Ramos (cell line): ENCODE data around the gene SEZ6.

ENCODE experiments used
- in situ Hi-C: fragments of 300-500 bp; cut with MboI; formaldehyde crosslinking; loops from one replicate; pipeline ENCODE4 v1.14.3; 2022; ENCODE audit warnings: low sequenced_read_pairs; ENCODE audit not compliant: unreplicated experiment

The SEZ6 gene

DNA sequence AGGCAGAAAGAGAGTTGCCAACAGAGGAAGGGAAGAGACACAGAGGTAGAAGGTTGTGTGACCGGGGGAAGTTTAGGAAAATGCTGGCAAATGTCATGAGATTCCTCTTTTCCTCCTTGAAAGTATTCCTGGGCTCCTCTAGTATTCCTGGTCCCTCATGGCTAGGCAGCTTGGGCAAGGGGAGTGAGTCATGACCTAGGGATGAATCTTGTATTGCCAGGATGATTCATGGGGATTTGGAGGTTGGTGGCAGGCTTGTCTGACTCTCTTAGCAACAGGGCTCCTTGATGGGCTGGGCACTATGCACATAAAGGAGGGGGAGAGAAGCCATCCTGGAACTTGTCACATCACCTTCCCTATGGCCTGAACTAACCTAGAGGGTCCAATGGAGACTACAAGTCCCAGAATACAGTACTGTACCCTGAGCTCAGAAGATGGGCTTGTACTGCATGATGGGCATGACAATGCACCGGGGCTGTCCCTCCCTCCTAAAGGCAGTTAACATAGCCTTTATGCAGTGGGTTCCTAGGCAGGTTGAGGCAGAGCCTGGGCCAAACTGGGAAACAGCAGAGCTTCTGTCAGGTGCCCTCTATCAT, 2.1 kb upstream of the SEZ6 start:
- in situ Hi-C loops: no loop called here

DNA sequence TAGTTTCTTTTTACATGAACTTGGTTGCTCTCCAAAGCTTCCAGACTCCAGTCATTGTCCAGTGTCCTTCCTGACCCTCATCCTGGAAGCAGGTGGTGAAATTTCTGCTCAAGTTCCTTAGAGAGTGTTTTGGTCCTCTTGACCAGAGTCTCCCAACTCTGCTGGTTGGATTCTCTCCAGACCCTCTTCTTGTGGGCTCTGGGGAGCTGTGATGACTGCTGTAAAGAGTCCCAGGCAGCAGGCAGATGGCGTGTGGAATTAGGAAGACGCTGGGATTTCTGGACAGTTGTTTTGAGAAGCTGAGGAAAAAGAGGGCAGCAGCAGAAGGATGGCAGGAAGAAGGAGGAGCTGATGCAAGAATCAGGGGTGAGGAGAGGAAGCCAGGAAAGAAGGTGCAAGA, 1.6 kb upstream of the SEZ6 start:
- in situ Hi-C loops: no loop called here

DNA sequence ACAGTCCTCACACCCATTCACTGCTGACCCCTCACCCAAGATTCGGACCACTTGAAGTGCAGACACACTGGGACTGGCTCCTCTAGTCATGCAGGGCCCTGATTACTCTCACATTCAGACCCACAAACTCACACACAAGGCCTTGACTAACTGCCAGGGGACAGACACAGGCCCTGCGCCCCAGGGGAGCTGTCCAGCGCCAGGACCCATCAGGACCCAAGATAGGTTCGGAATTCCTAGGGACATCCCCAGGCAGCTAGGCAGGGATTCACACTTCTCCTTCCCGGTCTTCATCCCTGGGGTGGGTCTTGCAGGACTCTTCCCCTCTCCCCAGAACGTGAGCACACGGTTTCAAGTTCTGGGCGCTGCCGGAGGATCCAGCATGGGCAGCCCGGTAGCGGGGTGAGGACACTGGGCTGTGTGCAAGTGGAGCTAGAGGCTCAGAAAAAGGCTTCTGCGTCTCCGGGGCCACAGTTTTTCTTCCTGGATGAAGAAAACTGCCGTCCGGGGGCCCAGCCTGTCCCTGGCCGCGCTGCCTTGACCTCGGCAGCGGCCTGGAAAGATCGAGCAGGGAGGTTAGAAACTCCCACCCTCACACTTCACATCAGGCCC, 1.6 kb downstream of the SEZ6 start:
- in situ Hi-C loops: no loop called here

DNA sequence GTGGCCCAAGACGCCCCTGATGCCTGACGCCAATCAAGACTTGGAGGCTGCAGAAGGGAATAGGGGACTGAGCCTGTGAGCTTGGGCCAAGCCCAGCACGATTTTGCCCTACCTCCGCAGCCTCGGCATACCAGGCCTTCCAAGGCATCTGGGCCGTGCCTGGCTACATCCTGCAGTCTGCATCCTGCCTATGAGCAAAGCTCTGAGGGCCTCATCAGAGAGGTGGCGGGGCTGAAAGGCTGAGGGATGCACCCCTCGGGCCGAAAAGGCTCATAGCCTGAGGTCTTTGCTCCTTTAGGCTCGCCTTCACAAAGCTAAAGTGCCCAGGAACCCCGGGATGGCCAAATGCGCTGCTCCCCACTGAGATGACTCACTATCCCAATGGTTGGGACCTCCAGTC, 2.5 kb downstream of the SEZ6 start:
- in situ Hi-C loops: no loop called here

DNA sequence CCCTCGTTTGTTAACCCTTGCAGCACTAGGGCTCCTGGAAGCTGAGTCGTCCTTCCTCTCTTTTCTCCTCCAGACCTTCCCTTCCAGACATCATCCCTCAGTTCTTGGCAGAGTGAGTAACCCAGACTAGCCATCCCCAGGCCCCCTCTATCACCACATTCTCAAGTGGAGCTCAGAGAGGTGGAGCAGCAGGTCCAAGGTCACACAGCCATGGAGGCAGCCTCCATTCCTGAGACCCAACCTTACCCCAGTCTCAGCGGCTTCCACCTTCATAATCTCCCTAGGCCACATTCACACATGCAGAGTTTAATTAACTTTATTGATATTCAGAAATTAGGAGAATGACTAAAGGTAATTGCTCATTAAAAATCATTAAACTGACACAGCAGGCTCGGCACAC, 3.0 kb downstream of the SEZ6 start:
- in situ Hi-C loops: no loop called here

DNA sequence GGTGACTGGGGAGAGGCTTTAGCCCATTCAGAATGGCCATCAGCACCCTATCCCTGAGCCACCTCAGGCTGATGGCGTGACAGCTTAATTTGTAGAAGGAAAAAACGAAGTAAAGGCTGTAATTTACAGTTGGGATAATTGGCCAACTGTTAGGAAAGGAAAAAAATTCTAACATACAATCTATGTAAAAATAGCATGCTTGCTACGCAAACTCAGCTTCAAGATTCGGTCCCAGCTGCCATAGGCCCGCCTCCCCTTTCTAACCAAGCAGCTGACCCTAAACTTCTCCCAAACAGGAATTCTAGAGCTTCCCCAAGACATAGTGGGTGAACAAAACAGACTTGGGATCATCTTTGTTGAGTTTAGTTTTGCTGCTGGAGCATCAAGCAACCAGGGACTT, 4.9 kb downstream of the SEZ6 start:
- in situ Hi-C loops: no loop called here

DNA sequence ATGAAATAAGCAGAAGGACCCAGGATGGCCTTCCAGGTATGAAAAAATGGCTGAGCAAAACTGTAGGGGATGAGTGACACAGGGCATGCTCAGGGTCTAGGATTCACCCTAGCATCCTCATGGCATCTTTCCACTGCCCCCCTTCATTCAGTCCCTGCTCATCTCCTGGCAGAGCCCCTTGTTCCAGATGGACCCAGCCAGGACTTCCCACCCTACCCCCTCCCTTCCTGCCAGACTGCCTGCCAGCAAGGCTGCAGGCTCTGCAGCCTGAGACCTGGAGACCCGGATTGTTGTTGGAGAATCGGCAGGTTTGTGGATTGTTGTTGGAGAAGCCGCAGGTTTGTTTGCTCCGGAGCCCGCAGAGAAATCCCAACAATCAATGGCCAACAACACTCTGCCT, 6.6 kb downstream of the SEZ6 start:
- in situ Hi-C loops: no loop called here

DNA sequence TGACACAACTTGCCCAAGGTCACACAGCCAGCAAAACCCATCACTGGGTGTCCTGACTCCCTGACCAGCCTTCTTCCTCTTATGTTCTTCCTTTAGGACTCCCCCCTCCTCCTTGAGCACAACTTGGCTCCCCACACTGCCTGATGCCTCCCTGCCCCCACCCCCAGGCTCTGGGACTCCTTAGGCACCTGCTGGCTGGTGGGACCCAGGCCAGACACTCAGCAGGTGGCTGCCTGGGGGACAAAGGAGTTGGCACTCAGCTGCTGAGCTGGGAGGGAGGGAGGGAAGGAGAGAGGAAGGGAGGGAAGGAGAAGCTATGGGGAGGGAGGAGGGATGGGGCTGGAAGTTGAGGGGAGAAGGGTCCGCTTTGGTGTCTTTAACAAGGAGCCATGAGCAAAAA, 8.0 kb downstream of the SEZ6 start:
- in situ Hi-C loops: no loop called here

DNA sequence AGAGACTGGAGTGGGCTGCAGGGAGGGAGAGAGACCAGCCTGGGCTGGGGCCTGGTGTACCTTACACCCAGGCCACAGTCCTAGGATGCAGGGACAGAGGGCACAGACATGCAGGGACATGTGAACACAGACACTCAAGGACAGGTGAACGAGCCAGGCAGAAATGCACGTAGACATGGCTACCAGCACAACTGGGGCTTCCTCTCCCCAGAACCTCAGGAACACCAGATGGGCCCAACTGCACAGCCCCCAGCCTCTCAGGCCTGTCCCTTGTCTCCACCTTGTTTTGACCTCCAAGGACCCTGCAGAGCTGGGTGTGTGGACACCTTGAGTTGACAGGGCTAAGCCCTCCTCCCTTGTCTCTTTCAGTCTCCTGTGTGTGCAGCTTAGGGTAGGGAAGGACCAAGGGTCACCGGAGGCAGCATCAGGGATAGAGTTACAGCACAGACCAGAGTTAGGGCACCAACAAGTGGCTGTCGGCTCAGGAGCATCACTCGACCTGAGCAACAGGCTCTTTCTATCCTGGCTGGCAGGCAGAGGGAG, 9.2 kb downstream of the SEZ6 start:
- in situ Hi-C loops: no loop called here

DNA sequence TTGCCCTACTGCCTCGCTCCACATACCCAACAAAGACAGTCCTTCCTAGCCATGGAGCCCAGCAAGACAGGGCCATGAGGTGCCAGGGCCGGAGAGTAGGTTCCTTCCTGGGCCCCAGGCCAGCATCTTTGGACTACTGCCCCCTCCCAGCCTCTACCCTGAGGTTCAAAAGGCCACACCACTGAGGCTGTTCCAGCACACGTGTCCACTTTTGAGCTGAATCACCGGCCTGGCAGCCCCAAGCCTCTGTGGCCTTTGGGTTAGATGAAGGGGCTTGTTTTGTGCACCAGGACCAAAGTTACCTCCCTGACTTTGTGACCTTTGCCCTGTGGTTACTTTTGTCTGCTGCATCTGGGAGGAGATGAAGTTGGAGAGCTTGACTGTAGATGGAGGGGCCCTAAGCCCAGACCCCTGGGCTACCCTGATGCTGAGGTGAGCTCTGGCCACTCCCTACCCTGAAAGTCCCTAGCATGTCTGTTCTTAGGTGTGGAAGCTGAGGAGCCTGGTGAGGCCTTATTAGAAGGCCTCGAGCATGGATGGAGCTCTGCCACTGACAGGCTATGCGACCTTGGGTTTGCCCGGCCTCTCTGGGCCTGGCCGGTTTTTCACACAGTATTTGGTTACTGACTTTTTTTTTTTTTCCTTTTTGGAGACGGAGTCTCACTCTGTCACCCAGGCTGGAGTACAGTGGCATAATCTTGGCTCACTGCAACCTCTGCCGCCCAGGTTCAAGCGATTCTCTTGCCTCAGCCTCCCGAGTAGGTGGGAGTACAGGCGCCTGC, 12.0 kb downstream of the SEZ6 start:
- in situ Hi-C loops: no loop called here

DNA sequence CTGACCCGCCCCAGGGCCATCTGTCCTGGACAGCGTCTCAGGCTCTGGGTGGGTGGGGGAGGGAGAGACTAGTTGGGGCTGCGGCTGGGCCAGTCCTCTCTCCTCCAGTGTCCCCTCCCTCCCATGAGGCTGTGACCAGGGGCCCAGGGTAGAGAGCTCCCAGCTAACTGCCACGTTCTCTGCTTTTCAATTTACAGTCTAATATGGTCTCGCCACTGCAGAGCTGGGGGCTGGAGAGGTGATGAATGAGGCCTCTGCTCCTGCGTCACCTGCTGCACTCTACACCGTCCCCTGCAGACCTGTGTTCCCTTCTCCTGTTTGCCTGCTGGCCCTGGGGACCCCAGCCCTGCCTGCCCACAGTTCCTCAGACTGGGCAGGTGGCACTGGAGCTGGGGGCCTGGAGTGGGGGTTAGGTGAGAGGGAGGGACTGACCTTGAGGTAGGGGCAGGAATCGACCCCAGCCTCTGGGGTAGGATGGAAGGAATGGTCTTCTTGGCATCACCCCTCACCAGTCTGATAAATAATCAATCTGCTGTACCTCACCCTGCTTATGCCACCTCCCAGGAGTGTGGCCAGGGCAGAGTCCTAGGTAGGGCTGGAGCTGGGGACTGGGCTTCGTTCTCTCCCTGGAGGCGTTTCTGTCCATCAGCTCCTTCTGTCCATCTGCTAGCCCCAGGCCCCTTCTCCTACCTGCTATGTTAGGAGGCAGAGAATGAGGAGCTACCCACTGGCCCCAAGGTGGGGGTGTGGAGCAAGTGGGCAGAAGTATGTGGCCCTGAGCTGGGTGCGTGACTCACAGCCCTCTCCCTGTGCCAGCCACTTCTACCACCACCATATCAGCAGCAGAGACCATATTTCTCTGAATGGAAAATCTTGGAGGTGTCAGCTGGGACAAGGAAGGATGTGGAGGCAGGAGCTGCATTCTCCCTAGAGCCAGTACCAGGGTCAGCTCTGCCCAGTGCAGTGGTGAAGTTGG, 12.9 kb downstream of the SEZ6 start:
- in situ Hi-C loops: no loop called here

DNA sequence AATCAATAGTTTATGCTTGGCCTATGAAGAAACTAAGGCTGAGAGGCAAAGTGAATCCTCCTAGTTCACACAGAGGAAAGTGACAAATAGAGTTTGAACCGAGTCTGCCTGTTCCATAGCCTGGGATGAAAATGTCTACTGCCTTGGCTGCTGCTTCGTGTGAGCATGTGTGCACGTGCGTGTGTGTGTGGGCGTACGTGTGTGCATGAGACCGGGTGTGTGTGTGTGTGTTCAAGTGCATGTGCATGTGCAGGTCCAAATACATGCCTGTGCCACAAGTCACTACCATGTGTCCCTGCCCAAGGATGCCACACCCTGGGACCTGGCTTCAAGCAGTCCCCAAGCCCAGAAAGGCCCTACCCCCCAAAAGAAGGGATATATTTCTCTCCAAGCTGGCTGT, 13.6 kb downstream of the SEZ6 start:
- in situ Hi-C loops: no loop called here

DNA sequence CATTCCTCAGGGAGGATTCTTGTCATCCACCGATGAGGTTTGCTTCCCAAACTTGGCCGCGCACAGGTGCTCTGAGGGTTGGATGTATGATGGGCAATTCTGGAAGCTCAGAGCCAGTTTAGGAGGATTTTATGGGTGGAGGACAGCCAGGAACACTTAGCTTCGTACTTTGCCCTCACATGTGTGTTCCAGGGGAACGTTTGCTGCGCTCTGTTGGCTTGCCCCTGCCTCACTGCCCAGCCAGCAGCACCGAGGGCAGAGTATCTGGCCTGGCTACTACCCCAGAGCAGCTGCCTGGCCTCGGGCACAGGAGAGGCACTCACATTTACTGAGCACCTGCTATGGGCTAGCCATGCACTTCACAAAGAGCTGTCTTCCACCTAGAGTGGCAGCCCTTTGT, 14.1 kb downstream of the SEZ6 start:
- in situ Hi-C loops: no loop called here

DNA sequence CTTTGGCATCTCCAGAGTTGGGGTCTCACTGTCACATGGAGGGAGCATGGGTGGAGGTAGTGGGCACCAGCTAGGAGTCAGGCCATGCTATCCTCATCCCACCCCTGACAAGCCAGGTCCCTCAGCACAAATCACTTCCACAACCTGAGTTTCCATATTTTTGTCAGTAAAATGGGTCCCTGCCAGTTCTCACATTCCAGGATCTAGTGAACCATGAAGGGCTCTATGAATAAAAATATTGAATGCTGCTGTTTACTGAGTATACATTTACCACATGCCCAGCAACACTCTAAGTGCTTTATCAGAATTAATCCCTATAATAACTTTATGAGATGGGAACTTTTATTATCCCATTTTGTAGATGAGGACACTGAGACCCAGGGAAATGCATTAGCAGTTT, 16.8 kb downstream of the SEZ6 start:
- in situ Hi-C loops: no loop called here

DNA sequence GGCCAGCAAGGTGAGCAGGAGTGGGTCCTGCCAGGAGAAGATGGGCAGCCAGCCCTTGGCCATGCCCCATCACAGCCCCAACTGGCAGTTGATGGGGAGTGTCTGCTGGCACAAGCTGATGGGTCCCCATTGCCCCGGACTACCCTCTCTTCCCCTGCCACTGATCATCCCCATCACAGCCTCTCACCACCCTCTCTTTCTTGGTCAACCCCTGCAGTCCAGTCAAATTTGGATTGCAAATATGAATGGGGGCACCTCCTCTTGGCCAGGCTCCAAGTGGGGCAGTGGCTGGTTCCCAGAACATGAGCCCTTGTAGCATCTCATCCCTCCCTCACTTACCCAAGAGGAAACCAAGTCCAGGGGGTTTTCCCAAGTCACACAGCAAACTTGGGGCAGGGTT, 17.4 kb downstream of the SEZ6 start:
- in situ Hi-C loops: no loop called here

DNA sequence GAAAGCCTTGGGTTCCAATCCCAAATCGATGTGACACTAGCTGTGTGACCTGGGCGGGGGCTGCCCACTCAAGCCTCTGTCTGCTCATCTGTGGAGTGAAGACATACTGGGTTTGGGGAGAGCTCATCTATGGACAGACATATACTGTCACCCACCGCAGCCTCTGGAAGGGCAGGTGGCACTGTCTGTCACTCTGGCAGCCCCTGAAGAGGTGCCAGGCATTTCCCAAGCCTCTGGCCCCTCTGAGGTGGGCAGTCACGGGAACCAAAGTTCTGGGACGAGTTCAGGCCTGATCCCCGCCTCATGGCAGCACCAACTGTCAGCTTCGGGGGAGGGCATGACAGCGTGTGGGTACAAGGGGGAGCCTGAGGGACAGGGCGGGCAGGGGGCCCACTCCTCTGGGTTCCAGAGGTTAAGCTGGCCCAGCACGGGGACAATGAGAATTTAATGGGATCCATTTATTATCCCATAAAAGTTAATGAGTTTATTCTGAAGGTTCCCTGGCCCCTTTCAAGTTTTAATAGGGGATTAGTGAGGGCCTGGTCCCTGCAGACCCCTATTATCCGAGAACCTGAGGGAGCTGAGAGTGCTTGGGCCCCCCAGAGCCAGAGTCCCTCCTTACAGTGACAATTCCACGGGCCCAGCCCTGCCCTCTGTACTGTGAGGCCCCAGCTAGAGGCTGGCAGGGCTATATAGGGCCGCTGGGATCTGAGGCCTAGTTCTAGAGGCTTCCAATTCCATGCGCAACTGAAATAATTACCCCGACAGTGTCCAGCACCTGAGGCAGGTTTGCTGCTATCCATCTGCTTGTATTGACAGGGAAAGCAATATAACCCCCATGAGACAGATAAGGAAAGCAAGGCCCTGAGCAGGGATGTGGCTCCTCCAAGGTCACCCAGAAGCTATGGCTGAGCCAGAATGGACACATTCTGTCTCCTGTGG, 18.8 kb downstream of the SEZ6 start:
- in situ Hi-C loops: no loop called here

DNA sequence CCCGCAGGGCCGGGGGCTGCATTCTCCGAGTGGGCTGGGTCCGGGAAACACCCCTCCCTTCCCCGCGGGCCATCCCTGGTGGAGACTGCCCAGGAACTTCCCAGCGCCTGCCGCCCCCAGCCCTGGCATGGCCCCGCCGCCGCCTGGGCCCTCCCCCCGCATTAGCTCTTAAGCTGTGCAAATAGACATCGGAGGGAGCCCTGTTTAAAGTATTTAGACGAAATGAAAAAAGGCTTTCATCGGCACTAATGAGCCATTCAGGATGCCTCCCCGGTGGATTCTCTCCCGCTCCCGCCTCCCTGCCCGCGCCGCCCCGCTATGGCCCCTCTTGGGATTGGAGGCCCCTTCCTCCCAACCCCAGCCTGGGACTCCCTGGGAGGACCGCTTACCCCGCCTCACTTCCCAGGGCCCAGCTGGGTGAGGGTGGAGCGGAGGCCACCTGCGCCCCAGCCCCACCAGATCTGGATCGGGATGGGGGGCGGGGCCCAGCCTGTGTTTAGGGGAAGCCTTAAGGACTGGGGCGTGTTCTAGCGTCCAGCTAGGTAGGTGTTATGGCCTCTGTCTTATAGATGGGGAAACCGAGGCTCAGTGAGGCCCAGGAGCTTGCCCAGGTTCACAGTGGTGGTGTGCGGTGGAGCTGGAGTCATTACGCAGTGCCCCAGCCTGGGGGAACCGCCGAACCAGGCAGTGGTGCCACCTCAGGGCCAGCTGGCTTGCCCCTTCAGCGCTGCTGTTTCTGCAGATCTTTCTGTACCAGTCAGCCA, 19.7 kb downstream of the SEZ6 start:
- in situ Hi-C loops: no loop called here
